Brain microvascular endothelial cell (primary cell): ENCODE measurements around the gene GDPGP1.
"Not testable (repeated sequence)": the region's sequence is repeated elsewhere in the genome, so short reads cannot be mapped to it uniquely, and the experiment has no call there.

Source experiments
- DNase-seq: peaks from one replicate; pipeline ENCODE4 v3.0.0-alpha.2; 2020
- H3K27ac ChIP-seq: fragments of 250-450 bp; sonication (Bioruptor Pico); 2 replicates; pipeline ENCODE4 v1.5.1; 2020; ENCODE audit warnings: mild to moderate bottlenecking, moderate library complexity
- H3K27me3 ChIP-seq: fragments of 250-450 bp; sonication (Bioruptor Pico); replicated peaks from 2 replicates; pipeline ENCODE4 v1.5.1; 2020; ENCODE audit warnings: mild to moderate bottlenecking
- H3K36me3 ChIP-seq: fragments of 250-450 bp; sonication (Bioruptor Pico); replicated peaks from 2 replicates; pipeline ENCODE4 v1.5.1; 2020; ENCODE audit warnings: mild to moderate bottlenecking
- H3K4me3 ChIP-seq: 2 replicates; pipeline ENCODE4 v1.5.1; 2011; ENCODE audit warnings: low read depth, mild to moderate bottlenecking, control low read depth, low read length, moderate library complexity
- CTCF ChIP-seq: IDR thresholded peaks from 2 replicates; pipeline ENCODE4 v1.5.1; 2011; ENCODE audit warnings: low read depth, mild to moderate bottlenecking, moderate library complexity, low read length, control low read depth, inconsistent platforms; ENCODE audit errors: missing control alignments
- in situ Hi-C: cut with HindIII; loops from 2 replicates; pipeline ENCODE4 v1.10.0; 2017; ENCODE audit warnings: low sequenced_read_pairs, low pct_ligation_motif_present

Gene GDPGP1

GRCh38 chr15:90271459-90272166 is 37.6 kb downstream of the GDPGP1 start:
- peaks cover 41% of the 10 kb centered on the region for H3K36me3 ChIP-seq
- no peaks in the 10 kb centered on the region for H3K27me3 ChIP-seq
- no peak for DNase-seq
- TF ChIP-seq CTCF: no peak
- no peak overlapping the region for H3K4me3 ChIP-seq
- no peak overlapping the region for H3K27ac ChIP-seq
- in situ Hi-C loops: no loop called here

- H3K4me3 ChIP-seq, H3K27me3 ChIP-seq, DNase-seq, H3K36me3 ChIP-seq, H3K27ac ChIP-seq, in situ Hi-C loops: not testable (repeated sequence)
These were observed 44.5 kb downstream of the GDPGP1 start for GRCh38 chr15:90278467-90278866.

DNA sequence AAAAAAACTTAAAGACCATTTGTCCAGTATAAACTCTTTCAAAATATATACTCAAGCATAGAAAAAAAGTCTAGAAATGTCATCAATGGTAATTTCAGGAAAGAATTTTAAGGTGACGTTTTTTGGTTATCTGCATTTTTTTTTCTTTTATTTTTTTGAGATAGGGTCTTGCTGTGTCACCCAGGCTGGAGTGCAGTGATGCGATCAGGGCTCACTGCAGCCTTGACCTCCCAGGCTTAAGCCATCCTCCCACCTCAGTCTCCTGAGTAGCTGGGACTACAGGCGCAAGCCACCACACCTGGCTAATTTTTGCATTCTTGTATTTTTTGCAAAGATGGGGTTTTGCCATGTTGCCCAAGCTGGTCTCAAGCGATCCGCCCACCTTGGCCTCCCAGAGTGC is 46.7 kb downstream of the GDPGP1 start:
- DNase-seq, H3K27me3 ChIP-seq, in situ Hi-C loops, H3K36me3 ChIP-seq, H3K4me3 ChIP-seq, H3K27ac ChIP-seq: not testable (repeated sequence)

- H3K4me3 ChIP-seq, in situ Hi-C loops, H3K27me3 ChIP-seq, DNase-seq, H3K36me3 ChIP-seq, H3K27ac ChIP-seq: not testable (repeated sequence)
These were observed 47.6 kb downstream of the GDPGP1 start for GRCh38 chr15:90281637-90282036.

- Histone ChIP-seq H3K36me3 (no peaks in the 10 kb centered on the region), H3K27me3 (no peaks in the 10 kb centered on the region), H3K27ac (no peak overlapping the region), H3K4me3 (no peak overlapping the region)
- no peak for DNase-seq
- peak; percentile 50 for TF ChIP-seq CTCF
- in situ Hi-C loops: no loop called here
These were observed 52.7 kb downstream of the GDPGP1 start for GRCh38 chr15:90286678-90287077.

GRCh38 chr15:90287101-90287500 is 53.1 kb downstream of the GDPGP1 start:
- TF ChIP-seq CTCF: no peak
- H3K36me3 ChIP-seq: no peaks in the 10 kb centered on the region
- no peaks in the 10 kb centered on the region for H3K27me3 ChIP-seq
- no peak overlapping the region for H3K4me3 ChIP-seq
- no peak overlapping the region for H3K27ac ChIP-seq
- in situ Hi-C loops: no loop called here
- no peak for DNase-seq

DNA sequence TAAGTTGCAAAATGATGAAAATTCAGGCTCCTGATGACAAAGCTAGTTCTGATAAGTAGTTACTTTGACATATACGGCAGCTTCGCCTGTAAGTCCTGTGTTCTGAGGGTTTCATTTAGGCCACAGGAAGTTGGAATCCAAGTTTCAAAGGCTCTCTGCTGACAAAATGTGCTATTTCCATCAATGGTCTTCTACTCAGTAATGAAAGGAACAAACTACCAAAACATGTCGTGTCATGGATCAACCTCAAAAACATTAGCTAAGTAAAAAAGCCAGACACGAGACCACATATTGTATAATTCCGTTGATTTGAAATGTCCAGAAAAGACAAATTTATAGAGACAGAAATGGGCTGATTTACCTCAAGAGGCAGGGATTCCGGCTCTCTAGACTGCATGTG is 53.9 kb downstream of the GDPGP1 start:
- no peak overlapping the region for H3K27ac ChIP-seq
- in situ Hi-C loops: no loop called here
- TF ChIP-seq CTCF: no peak
- no peak for DNase-seq
- no peak overlapping the region for H3K4me3 ChIP-seq
- no peaks in the 10 kb centered on the region for H3K27me3 ChIP-seq
- H3K36me3 ChIP-seq: no peaks in the 10 kb centered on the region
